Measurements from ENCODE around the gene KIRREL3. TPM values are rescaled to one million over a fixed set of nuclear protein-coding genes. Genes with fewer than 3 reads are reported as not detected.

Gene KIRREL3
- total and polyA plus RNA-seq, 2 of the 4 experiments (the other 2 are of a cell fraction) = 10.9 to 15.9 TPM

DNA sequence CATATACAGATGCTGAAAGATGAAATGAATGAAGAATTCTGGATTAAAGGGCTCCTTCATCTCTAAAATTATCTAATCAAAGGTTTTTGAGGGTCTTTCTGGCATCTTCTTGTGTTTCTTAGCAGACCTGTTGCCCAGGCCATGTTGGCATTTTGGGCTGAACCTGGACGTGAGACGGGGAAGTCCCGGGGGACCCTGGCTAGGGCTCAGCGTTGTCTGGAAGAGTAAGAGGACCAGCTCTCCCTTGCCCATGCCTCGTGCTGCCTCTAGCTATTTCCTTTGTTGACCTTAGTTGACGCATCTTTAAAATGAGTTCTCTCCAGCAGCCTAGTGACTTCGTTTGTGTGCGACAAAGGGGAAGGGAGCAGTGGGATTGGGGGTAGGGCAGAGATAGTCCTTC, 492.9 kb downstream of the KIRREL3 start:
- Histone ChIP-seq H2BK20ac (ENCODE audit: low read depth, low read length) (no peak overlapping the region), H3K9ac (ENCODE audit: low read depth, low read length) (no peak overlapping the region), H4K5ac (ENCODE audit: low read depth, low read length) (no peak overlapping the region), H3K4ac (ENCODE audit: low read depth, low read length) (no peak overlapping the region), H4K91ac (ENCODE audit: insufficient read depth, low read depth, low read length) (no peak overlapping the region), H2AFZ (replicated peaks; ENCODE audit: low read length, poor library complexity) (no peak overlapping the region), H3K56ac (ENCODE audit: extremely low read depth, insufficient read depth, low read length) (no peak overlapping the region), H3K27me3 (ENCODE audit: control insufficient read depth, insufficient read depth, low read length) (no peaks in the 10 kb centered on the region; the same call in 1 of the 2 replicates), H2BK5ac (ENCODE audit: low read depth, low read length, poor library complexity, severe bottlenecking) (no peak overlapping the region), H3K4me2 (ENCODE audit: low read depth, low read length) (no peak overlapping the region), H2BK120ac (ENCODE audit: low read depth, low read length) (no peak overlapping the region), H3K23ac (ENCODE audit: low read depth, low read length) (no peak overlapping the region), H3K27ac (ENCODE audit: insufficient read depth, low read length) (no peak overlapping the region), H2BK15ac (ENCODE audit: low read depth, low read length) (no peak overlapping the region), H3K36me3 (ENCODE audit: control insufficient read depth, insufficient read depth, low read length) (no peaks in the 10 kb centered on the region), H3K79me1 (ENCODE audit: low read depth in 1 of 2, low read length in 2 of 2) (no peaks in the 10 kb centered on the region), H3K9me1 (ENCODE audit: insufficient read depth, low read length) (no peaks in the 10 kb centered on the region), H2AK9ac (replicated peaks; ENCODE audit: low read depth, low read length, poor library complexity) (no peak overlapping the region), H3K14ac (replicated peaks; ENCODE audit: low read depth, low read length) (no peak overlapping the region), H4K8ac (ENCODE audit: low read depth in 2 of 2, low read length in 2 of 2) (no peak overlapping the region), H2AK5ac (ENCODE audit: low read depth, low read length) (no peak overlapping the region), H3K18ac (ENCODE audit: low read depth, low read length) (no peak overlapping the region), H3K9me3 (ENCODE audit: control insufficient read depth, insufficient read depth, low read length) (no peaks in the 10 kb centered on the region), H3K4me3 (ENCODE audit: insufficient read depth, low read depth, low read length) (no peak overlapping the region), H3K4me1 (ENCODE audit: control insufficient read depth, insufficient read depth, low read length) (no peaks in the 10 kb centered on the region), H4K20me1 (ENCODE audit: insufficient read depth, low read length) (no peaks in the 10 kb centered on the region)
- in situ Hi-C loops (cut with MboI; ENCODE audit: low sequenced_read_pairs) = no loop called here
- DNase-seq = no peak
- no TSS peak for BruUV-seq (replicated peaks)
- no CpG with 5 or more reads among the region's 8 CpGs for WGBS, 2 experiments (ENCODE audit: extremely low coverage in 2 of 2, insufficient read length in 1 of 2)
- dilution Hi-C loops (cut with HindIII; ENCODE audit: low sequenced_read_pairs, unreplicated experiment) = no loop called here
- TF ChIP-seq CHD1 (IDR thresholded peaks at IDR 0.05; ENCODE audit: low read depth, low read length) (no peak), BHLHE40 (IDR thresholded peaks at IDR 0.05; ENCODE audit: low read depth, low read length) (no peak), MAFK (IDR thresholded peaks at IDR 0.05; ENCODE audit: low read depth, low read length) (no peak), RAD21 (IDR thresholded peaks at IDR 0.05; ENCODE audit: low read length) (no peak), MXI1 (IDR thresholded peaks at IDR 0.05; ENCODE audit: borderline replicate concordance, low read depth, low read length) (no peak), RFX5 (IDR thresholded peaks at IDR 0.05; ENCODE audit: low read depth, low read length) (no peak), CEBPB (IDR thresholded peaks at IDR 0.05; ENCODE audit: low read depth, low read length) (no peak), NFE2L2 (IDR thresholded peaks at IDR 0.05; ENCODE audit: low read depth, low read length) (no peak), SMC3 (IDR thresholded peaks at IDR 0.05; ENCODE audit: low read depth, low read length) (no peak), MAZ (IDR thresholded peaks at IDR 0.05; ENCODE audit: borderline replicate concordance, low read depth, low read length) (no peak), POLR2A (IDR thresholded peaks at IDR 0.05; ENCODE audit: low read depth, low read length) (no peak), RCOR1 (IDR thresholded peaks at IDR 0.05; ENCODE audit: insufficient replicate concordance, low read length) (no peak), FOS (IDR thresholded peaks at IDR 0.05; ENCODE audit: low read depth, low read length) (no peak)
- TF ChIP-seq, protein P1, sequence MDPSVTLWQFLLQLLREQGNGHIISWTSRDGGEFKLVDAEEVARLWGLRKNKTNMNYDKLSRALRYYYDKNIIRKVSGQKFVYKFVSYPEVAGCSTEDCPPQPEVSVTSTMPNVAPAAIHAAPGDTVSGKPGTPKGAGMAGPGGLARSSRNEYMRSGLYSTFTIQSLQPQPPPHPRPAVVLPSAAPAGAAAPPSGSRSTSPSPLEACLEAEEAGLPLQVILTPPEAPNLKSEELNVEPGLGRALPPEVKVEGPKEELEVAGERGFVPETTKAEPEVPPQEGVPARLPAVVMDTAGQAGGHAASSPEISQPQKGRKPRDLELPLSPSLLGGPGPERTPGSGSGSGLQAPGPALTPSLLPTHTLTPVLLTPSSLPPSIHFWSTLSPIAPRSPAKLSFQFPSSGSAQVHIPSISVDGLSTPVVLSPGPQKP (IDR thresholded peaks at IDR 0.05; ENCODE audit: borderline replicate concordance, low read depth, low read length) = no peak
- TF ChIP-seq, protein P2, sequence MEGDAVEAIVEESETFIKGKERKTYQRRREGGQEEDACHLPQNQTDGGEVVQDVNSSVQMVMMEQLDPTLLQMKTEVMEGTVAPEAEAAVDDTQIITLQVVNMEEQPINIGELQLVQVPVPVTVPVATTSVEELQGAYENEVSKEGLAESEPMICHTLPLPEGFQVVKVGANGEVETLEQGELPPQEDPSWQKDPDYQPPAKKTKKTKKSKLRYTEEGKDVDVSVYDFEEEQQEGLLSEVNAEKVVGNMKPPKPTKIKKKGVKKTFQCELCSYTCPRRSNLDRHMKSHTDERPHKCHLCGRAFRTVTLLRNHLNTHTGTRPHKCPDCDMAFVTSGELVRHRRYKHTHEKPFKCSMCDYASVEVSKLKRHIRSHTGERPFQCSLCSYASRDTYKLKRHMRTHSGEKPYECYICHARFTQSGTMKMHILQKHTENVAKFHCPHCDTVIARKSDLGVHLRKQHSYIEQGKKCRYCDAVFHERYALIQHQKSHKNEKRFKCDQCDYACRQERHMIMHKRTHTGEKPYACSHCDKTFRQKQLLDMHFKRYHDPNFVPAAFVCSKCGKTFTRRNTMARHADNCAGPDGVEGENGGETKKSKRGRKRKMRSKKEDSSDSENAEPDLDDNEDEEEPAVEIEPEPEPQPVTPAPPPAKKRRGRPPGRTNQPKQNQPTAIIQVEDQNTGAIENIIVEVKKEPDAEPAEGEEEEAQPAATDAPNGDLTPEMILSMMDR (conservative IDR thresholded peaks at IDR 0.05; ENCODE audit: low read depth, low read length) = no peak
- TF ChIP-seq, protein P3, sequence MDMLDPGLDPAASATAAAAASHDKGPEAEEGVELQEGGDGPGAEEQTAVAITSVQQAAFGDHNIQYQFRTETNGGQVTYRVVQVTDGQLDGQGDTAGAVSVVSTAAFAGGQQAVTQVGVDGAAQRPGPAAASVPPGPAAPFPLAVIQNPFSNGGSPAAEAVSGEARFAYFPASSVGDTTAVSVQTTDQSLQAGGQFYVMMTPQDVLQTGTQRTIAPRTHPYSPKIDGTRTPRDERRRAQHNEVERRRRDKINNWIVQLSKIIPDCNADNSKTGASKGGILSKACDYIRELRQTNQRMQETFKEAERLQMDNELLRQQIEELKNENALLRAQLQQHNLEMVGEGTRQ (IDR thresholded peaks at IDR 0.05; ENCODE audit: low read depth, low read length) = no peak
- intact Hi-C loops (cut with micrococcal nuclease) = loop anchor here (5.0 kb wide), 1 partner anchor 765 kb away; no protein-coding TSS in a partner anchor
- POLR2A ChIA-PET (ENCODE audit: unreplicated experiment) = no interaction called here
- ATAC-seq (ENCODE audit: low read depth) = no peak
- CTCF ChIA-PET = no interaction called here

Measured in IMR-90 (cell line).